LNCaP clone FGC (cell line): ENCODE measurements around the gene NABP1.

Experiments
- DNase-seq: peaks from one replicate; pipeline ENCODE4 v3.0.0-alpha.2; 2011; ENCODE audit warnings: low read depth
- H3K4me3 ChIP-seq: 2 replicates; pipeline ENCODE4 v1.5.1; 2011; ENCODE audit warnings: mild to moderate bottlenecking, low read depth, low read length, control low read depth
- TF ChIP-seq, protein P1 (sequence below): IDR thresholded peaks from 2 replicates; pipeline ENCODE4 v1.5.1; 2012; ENCODE audit warnings: mild to moderate bottlenecking; ENCODE audit not compliant: control insufficient read depth, insufficient read depth; ENCODE audit errors: extremely low read depth

Gene NABP1, protein sequence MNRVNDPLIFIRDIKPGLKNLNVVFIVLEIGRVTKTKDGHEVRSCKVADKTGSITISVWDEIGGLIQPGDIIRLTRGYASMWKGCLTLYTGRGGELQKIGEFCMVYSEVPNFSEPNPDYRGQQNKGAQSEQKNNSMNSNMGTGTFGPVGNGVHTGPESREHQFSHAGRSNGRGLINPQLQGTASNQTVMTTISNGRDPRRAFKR

DNA sequence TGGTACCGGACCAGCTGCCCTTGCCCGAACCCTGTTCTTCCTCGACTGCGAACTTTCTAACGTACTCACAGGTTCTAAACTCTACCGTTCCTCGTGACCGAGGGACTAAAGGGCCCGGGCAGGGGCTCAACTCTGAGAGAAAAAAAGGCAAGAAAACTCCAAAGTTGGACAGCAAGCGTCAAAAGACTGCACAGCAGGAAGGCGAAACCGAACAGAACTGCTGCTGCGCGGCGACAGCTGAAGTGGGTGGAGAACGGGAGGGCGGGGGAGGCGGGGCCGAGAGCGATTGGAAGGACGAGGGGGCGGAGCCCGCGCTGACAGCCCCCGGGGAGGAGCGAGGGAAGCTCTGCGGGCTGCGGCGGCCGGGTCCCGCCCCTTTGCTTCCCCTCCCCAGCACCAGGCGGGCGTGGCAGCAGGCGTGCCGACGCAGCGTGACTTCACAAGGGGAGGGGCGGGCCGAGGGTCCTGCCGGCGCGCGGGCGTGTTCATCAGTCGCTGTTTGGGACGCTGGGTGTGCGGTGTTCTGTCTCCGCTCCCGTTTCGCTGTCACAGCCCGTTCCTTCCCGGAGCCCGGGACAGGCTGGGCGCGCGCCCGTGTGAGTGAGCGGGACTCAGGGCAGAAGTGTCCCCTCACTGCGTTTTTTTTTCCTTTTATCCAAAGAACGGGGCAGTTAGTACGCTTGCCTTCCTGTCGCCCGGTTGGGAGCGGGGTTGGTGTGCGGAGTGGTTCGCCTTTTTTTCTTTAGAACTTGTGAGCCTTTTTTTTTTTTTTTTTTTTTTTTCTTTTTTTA lies at the start of gene NABP1:
Gene NABP1, plus strand, starts transcription at position 491 of the 791 bp plus-strand sequence. CDS start 479 bp downstream, outside the sequence.
- DNase-seq: peak; percentile 76
- TF ChIP-seq, protein P1, sequence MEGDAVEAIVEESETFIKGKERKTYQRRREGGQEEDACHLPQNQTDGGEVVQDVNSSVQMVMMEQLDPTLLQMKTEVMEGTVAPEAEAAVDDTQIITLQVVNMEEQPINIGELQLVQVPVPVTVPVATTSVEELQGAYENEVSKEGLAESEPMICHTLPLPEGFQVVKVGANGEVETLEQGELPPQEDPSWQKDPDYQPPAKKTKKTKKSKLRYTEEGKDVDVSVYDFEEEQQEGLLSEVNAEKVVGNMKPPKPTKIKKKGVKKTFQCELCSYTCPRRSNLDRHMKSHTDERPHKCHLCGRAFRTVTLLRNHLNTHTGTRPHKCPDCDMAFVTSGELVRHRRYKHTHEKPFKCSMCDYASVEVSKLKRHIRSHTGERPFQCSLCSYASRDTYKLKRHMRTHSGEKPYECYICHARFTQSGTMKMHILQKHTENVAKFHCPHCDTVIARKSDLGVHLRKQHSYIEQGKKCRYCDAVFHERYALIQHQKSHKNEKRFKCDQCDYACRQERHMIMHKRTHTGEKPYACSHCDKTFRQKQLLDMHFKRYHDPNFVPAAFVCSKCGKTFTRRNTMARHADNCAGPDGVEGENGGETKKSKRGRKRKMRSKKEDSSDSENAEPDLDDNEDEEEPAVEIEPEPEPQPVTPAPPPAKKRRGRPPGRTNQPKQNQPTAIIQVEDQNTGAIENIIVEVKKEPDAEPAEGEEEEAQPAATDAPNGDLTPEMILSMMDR: no peak
- H3K4me3 ChIP-seq: peak within 1 kb of the TSS; percentile 80

DNA sequence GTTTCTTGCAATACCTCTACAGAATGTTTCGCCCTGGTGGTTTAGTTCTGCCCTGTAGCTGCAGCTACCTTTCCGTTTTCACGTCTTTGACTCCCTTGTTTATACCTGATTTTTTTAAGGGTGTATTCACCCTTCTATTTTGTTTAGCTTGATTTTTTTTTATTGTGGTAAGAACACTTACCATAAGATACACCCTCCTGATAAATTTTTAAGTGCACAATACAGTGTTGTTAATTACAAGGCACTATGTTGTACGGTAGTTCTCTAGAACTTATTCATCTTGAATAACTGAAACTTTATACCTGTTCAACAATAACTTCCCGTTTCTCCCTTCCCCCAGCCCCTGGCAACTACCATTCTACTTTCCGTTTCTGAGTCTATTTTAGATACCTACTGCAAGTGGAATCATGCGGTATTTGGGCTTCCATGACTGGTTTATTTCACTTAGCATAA lies 48.9 kb upstream of the NABP1 start:
- TF ChIP-seq, protein P1: no peak
- DNase-seq: no peak
- H3K4me3 ChIP-seq: no peak overlapping the region

DNA sequence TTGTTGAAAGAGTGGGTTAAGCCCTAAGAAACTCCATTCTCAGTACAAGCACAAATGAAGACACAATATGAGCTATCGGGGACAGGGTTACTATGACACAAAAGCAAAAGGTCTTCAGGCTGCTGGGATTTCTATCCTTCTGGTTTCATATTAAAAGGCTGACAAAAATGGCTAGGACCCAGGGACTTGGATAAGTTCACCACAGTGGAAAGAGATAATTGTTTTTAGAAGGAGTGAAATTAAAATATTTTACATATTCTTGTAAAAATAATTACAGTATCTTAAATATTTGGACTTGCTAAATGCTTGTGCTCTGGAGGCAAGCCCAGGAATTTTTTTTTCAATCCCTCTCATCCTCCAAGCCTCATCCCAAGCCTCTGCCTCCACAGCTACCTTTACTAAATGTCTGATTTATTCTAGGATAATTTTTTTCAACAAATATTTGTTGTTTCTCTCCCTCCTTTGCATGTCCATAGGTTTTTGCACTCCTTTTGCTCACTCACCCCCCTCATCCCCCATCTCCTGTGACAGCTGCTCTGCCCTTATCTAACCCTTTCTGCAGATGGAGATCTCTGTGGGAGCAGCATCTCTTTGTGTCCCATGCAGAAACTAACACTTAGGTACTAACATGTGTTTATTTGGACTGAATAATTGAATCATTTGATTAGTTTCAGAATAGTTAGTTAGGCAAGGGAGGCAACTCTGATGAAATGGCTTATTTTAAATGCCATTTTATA lies 47.8 kb upstream of the NABP1 start:
- DNase-seq: no peak
- no peak overlapping the region for H3K4me3 ChIP-seq
- TF ChIP-seq, protein P1: no peak

DNA sequence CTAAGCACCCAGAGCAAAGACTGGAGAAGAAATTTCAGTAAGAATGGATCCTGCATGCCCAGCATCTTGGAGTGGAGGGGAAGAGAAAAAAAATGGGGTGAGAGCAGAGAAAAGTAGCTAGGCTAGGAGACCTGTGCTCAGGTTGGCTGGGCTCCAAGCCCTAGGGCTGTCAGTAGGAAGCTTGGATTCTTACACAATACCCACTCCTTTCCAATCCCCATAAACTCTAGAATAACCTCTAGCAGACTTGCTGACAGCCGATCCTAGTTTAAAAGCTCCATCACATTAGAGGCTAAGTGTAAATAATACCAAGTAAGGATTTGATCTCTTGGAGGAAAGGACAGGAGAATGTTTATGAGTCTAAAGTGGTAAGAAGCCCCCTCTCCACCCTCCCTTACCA lies 46.2 kb upstream of the NABP1 start:
- DNase-seq: peak; percentile 54
- TF ChIP-seq, protein P1: no peak
- no peak overlapping the region for H3K4me3 ChIP-seq

DNA sequence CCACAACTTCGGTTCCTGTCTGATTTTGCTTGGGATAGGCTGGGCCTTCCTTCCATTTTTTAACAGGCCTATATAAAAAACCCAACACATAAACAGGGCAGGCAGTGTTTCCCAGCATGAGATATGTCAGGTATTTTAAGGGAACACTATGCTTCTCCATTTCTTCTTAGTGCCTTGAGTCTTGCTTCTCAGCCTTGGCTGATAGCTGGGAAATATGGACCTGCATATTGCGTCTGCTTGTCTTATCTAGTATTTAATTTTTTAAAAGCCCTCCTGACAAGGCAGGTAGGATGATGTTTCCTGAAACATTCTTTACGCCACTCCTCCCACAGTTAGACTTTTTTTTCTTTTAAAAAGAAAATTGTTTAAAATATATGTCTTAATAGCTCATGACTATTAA lies 45.5 kb upstream of the NABP1 start:
- TF ChIP-seq, protein P1: no peak
- no peak for DNase-seq
- H3K4me3 ChIP-seq: no peak overlapping the region

DNA sequence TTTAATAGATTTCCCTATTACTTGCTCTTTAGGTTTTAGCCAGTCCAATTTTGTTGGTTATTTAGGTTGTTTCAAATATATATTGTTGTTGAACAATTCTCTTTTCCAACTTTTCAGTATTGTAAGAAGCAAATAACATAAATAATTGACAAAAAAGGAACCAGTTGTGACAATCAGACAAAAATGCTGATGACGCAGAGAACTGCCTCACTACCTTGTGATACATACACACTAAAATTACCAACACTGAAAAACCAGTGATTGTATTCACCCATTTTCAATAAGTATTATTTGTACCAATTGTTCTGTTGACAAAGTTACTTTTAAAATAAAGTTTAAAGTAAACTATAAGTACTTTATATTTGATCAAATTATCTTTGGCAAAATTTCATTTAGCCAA lies 43.1 kb upstream of the NABP1 start:
- H3K4me3 ChIP-seq: no peak overlapping the region
- DNase-seq: no peak
- TF ChIP-seq, protein P1: no peak
